Neural cell (in vitro differentiated cells): ENCODE results near the gene GABBR2. TPM values are rescaled to one million over a fixed set of nuclear protein-coding genes. Genes with fewer than 3 reads are reported as not detected.

Experiments used
- H2AFZ ChIP-seq: fragments of 200-600, 300-800 bp; sonication (generic), shearing (Covaris generic); 2 replicates; pipeline ENCODE4 v1.6.0; 2014; ENCODE audit warnings: low read depth, mild to moderate bottlenecking, antibody characterized with exemption, low read length, moderate library complexity
- H3F3A ChIP-seq: fragments of 200-600 bp; shearing (Covaris generic); 2 replicates; pipeline ENCODE4 v1.6.1; 2016; ENCODE audit warnings: mild to moderate bottlenecking, moderate library complexity, mixed read lengths, antibody characterized with exemption, low read length; ENCODE audit not compliant: insufficient read depth, poor library complexity, severe bottlenecking
- H3K27ac ChIP-seq: fragments of 200-600, 300-800 bp; sonication (generic), shearing (Covaris generic); 2 replicates; pipeline ENCODE4 v1.5.1; 2014; ENCODE audit warnings: mild to moderate bottlenecking, low read length, moderate library complexity
- H3K27me3 ChIP-seq: fragments of 300-800, 200-600 bp; sonication (generic), shearing (Covaris generic); 2 replicates; pipeline ENCODE4 v1.6.0; 2014; ENCODE audit warnings: mild to moderate bottlenecking, low read depth, low read length, moderate library complexity; ENCODE audit not compliant: insufficient read depth
- H3K36me3 ChIP-seq: fragments of 300-800, 200-600 bp; sonication (generic), shearing (Covaris generic); 2 replicates; pipeline ENCODE4 v1.5.1; 2014; ENCODE audit warnings: mild to moderate bottlenecking, antibody characterized with exemption, low read length, moderate library complexity; ENCODE audit not compliant: insufficient read depth
- H3K4me2 ChIP-seq: fragments of 300-800, 200-600 bp; sonication (generic), shearing (Covaris generic); 2 replicates; pipeline ENCODE4 v1.6.0; 2014; ENCODE audit warnings: mild to moderate bottlenecking, low read length
- H3K4me3 ChIP-seq: fragments of 300-800, 200-600 bp; sonication (generic), shearing (Covaris generic); 2 replicates; pipeline ENCODE4 v1.5.1; 2014; ENCODE audit warnings: mild to moderate bottlenecking, low read length, moderate library complexity
- H3K79me2 ChIP-seq: fragments of 200-600 bp; shearing (Covaris generic); replicated peaks from 2 replicates; pipeline ENCODE4 v1.6.0; 2014; ENCODE audit warnings: mild to moderate bottlenecking, low read length, moderate library complexity; ENCODE audit not compliant: insufficient read depth
- H3K9ac ChIP-seq: fragments of 300-800, 200-600 bp; sonication (generic), shearing (Covaris generic); 2 replicates; pipeline ENCODE4 v1.6.1; 2016; ENCODE audit warnings: mild to moderate bottlenecking, low read length, mixed read lengths
- H3K9me2 ChIP-seq: fragments of 200-600 bp; shearing (Covaris generic); 2 replicates; pipeline ENCODE4 v1.6.1; 2016; ENCODE audit warnings: mild to moderate bottlenecking, low read length, mixed read lengths; ENCODE audit not compliant: insufficient read depth
- H3K9me3 ChIP-seq: fragments of 200-600, 300-800 bp; sonication (generic), shearing (Covaris generic); 2 replicates; pipeline ENCODE4 v1.6.1; 2016; ENCODE audit warnings: mild to moderate bottlenecking, mixed run types, low read length, moderate library complexity, mixed read lengths
- H4K20me1 ChIP-seq: fragments of 200-600 bp; shearing (Covaris generic); 2 replicates; pipeline ENCODE4 v1.6.1; 2016; ENCODE audit warnings: mild to moderate bottlenecking, mixed run types; ENCODE audit not compliant: insufficient read depth
- EP300 ChIP-seq: fragments of 450-650 bp; conservative IDR thresholded peaks from 2 replicates; pipeline ENCODE4 v1.6.1; 2014; ENCODE audit warnings: antibody characterized with exemption, mild to moderate bottlenecking, moderate library complexity; ENCODE audit not compliant: poor library complexity, severe bottlenecking
- EZH2 ChIP-seq: fragments of 200-600, 300-800 bp; shearing (Covaris generic), sonication (generic); IDR thresholded peaks from 2 replicates; pipeline ENCODE4 v1.6.1; 2014; ENCODE audit warnings: antibody characterized with exemption, low read length, borderline replicate concordance, mild to moderate bottlenecking; ENCODE audit not compliant: insufficient read depth, poor library complexity, severe bottlenecking
- MXI1 ChIP-seq: fragments of 450-650 bp; conservative IDR thresholded peaks from 2 replicates; pipeline ENCODE4 v1.6.1; 2014; ENCODE audit warnings: antibody characterized with exemption, mild to moderate bottlenecking; ENCODE audit not compliant: poor library complexity, severe bottlenecking
- POLR2AphosphoS5 ChIP-seq: IDR thresholded peaks from 2 replicates; pipeline ENCODE4 v1.6.1; 2012
- RAD21 ChIP-seq: fragments of 450-650 bp; conservative IDR thresholded peaks from 2 replicates; pipeline ENCODE4 v1.6.1; 2014; ENCODE audit warnings: antibody characterized with exemption, mild to moderate bottlenecking, moderate library complexity
- SMC3 ChIP-seq: fragments of 450-650 bp; conservative IDR thresholded peaks from 2 replicates; pipeline ENCODE4 v1.6.1; 2014; ENCODE audit warnings: antibody characterized with exemption, mild to moderate bottlenecking, moderate library complexity; ENCODE audit not compliant: poor library complexity
- TAF1 ChIP-seq: IDR thresholded peaks from 2 replicates; pipeline ENCODE4 v1.6.1; 2012; ENCODE audit warnings: low read depth
- polyA plus RNA-seq: library from polyadenylated mRNA; depleted of rRNA; stranded (reverse); fragments of >200 nt; gene quantifications from 2 replicates; pipeline ENCODE4 v1.2.3, GENCODE V29; 2014
- TF ChIP-seq, protein P1 (sequence below): fragments of 450-650 bp; IDR thresholded peaks from 2 replicates; pipeline ENCODE4 v1.5.1; 2014; ENCODE audit warnings: antibody characterized with exemption, mild to moderate bottlenecking, moderate library complexity; ENCODE audit not compliant: poor library complexity, severe bottlenecking
- TF ChIP-seq, protein P2 (sequence below): IDR thresholded peaks from 2 replicates; pipeline ENCODE4 v1.6.1; 2012; ENCODE audit warnings: borderline replicate concordance

The GABBR2 gene
- polyA plus RNA-seq, 1 donor from 2014 or later: 7.1 TPM

DNA sequence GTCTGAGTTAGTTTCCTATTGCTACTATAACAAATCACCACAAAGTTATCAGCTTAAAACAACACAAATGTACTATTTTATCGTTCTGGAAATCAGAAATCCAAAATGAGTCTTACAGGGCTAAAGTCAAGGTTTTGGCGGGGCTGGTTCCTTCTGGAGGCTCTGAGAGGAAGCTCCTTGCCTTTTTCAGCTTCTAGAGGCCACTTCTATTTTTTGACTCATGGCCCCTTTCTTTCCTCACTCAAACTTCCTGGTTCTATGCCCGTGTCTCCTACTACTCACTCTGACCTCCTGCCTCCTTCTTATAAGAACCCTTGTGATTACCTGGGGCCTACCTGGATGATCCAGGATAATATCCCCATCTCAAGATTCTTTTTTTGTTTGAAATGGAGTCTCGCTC, 48.2 kb downstream of the GABBR2 start:
- Histone ChIP-seq H3K4me3 (no peak overlapping the region), H3K9me2 (no peaks in the 10 kb centered on the region), H3K27me3 (no peaks in the 10 kb centered on the region), H3K9ac (no peak overlapping the region), H3K27ac (no peak overlapping the region), H2AFZ (no peak overlapping the region), H3K36me3 (no peaks in the 10 kb centered on the region), H4K20me1 (no peaks in the 10 kb centered on the region), H3K4me2 (no peak overlapping the region), H3K9me3 (no peaks in the 10 kb centered on the region), H3F3A (no peaks in the 10 kb centered on the region), H3K79me2 (no peaks in the 10 kb centered on the region)
- no peak for TF ChIP-seq EZH2
- TF ChIP-seq POLR2AphosphoS5: no peak
- TF ChIP-seq, protein P1, sequence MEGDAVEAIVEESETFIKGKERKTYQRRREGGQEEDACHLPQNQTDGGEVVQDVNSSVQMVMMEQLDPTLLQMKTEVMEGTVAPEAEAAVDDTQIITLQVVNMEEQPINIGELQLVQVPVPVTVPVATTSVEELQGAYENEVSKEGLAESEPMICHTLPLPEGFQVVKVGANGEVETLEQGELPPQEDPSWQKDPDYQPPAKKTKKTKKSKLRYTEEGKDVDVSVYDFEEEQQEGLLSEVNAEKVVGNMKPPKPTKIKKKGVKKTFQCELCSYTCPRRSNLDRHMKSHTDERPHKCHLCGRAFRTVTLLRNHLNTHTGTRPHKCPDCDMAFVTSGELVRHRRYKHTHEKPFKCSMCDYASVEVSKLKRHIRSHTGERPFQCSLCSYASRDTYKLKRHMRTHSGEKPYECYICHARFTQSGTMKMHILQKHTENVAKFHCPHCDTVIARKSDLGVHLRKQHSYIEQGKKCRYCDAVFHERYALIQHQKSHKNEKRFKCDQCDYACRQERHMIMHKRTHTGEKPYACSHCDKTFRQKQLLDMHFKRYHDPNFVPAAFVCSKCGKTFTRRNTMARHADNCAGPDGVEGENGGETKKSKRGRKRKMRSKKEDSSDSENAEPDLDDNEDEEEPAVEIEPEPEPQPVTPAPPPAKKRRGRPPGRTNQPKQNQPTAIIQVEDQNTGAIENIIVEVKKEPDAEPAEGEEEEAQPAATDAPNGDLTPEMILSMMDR: no peak
- TF ChIP-seq MXI1: no peak
- TF ChIP-seq RAD21: no peak
- TF ChIP-seq, protein P2, sequence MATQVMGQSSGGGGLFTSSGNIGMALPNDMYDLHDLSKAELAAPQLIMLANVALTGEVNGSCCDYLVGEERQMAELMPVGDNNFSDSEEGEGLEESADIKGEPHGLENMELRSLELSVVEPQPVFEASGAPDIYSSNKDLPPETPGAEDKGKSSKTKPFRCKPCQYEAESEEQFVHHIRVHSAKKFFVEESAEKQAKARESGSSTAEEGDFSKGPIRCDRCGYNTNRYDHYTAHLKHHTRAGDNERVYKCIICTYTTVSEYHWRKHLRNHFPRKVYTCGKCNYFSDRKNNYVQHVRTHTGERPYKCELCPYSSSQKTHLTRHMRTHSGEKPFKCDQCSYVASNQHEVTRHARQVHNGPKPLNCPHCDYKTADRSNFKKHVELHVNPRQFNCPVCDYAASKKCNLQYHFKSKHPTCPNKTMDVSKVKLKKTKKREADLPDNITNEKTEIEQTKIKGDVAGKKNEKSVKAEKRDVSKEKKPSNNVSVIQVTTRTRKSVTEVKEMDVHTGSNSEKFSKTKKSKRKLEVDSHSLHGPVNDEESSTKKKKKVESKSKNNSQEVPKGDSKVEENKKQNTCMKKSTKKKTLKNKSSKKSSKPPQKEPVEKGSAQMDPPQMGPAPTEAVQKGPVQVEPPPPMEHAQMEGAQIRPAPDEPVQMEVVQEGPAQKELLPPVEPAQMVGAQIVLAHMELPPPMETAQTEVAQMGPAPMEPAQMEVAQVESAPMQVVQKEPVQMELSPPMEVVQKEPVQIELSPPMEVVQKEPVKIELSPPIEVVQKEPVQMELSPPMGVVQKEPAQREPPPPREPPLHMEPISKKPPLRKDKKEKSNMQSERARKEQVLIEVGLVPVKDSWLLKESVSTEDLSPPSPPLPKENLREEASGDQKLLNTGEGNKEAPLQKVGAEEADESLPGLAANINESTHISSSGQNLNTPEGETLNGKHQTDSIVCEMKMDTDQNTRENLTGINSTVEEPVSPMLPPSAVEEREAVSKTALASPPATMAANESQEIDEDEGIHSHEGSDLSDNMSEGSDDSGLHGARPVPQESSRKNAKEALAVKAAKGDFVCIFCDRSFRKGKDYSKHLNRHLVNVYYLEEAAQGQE: no peak

DNA sequence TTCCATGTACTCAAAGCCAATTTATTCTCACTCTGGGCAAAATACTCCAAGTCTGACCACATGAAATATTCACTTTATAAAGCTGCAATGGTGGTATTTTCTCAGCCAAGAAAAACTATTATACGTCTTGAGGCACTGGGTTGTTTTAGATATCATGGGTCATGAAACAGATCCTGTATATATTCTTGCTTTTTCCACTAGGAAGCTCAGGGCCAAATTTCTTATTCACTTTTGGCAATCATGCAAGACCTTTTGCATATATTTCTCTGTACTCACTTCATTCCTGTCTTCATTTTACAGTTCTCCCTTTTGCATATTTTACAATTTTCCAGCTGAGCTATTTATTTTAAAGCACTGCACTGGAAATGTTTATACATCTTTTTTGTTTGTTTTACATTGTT, 49.8 kb downstream of the GABBR2 start:
- TF ChIP-seq EZH2 (no peak), MXI1 (no peak), POLR2AphosphoS5 (no peak), EP300 (no peak), TAF1 (no peak), SMC3 (no peak), RAD21 (no peak)
- TF ChIP-seq, protein P1: no peak
- TF ChIP-seq, protein P2: no peak
- H3K4me3 ChIP-seq: no peak overlapping the region
- H3K27ac ChIP-seq: no peak overlapping the region
- no peaks in the 10 kb centered on the region for H3K27me3 ChIP-seq
- no peaks in the 10 kb centered on the region for H3F3A ChIP-seq
- H3K4me2 ChIP-seq: no peak overlapping the region
- no peaks in the 10 kb centered on the region for H3K9me3 ChIP-seq
- H4K20me1 ChIP-seq: no peaks in the 10 kb centered on the region
- H3K36me3 ChIP-seq: no peaks in the 10 kb centered on the region
- no peaks in the 10 kb centered on the region for H3K9me2 ChIP-seq
- H3K9ac ChIP-seq: no peak overlapping the region
- no peaks in the 10 kb centered on the region for H3K79me2 ChIP-seq
- no peak overlapping the region for H2AFZ ChIP-seq
